Coronary artery (tissue), 2 donors: ENCODE measurements around the gene MED26.

Source experiments
- DNase-seq: peaks from one replicate; pipeline ENCODE4 v3.0.0-alpha.2; 2017; ENCODE audit warnings: low spot score
- H3K27ac ChIP-seq, 2 donors: fragments of 200-600 bp; sonication (generic); one replicate each; pipeline ENCODE4 v1.5.1; 2016 to 2019
- H3K4me3 ChIP-seq: fragments of 200-600 bp; sonication (generic); 2 replicates; pipeline ENCODE4 v1.5.1; 2016; ENCODE audit warnings: mild to moderate bottlenecking, moderate library complexity
- TF ChIP-seq, protein P1 (sequence below): fragments of 200-600 bp; sonication (generic); IDR thresholded peaks from one replicate; pipeline ENCODE4 v1.5.1; 2019; ENCODE audit warnings: antibody characterized with exemption

The MED26 gene

GRCh38 chr19:16541526-16542044 is 86.4 kb downstream of the MED26 start:
- DNase-seq = no peak
- Histone ChIP-seq H3K4me3 (peak overlapping the region; percentile 90), H3K27ac (peak overlapping the region; percentile 80 to 89)
- TF ChIP-seq, protein P1, sequence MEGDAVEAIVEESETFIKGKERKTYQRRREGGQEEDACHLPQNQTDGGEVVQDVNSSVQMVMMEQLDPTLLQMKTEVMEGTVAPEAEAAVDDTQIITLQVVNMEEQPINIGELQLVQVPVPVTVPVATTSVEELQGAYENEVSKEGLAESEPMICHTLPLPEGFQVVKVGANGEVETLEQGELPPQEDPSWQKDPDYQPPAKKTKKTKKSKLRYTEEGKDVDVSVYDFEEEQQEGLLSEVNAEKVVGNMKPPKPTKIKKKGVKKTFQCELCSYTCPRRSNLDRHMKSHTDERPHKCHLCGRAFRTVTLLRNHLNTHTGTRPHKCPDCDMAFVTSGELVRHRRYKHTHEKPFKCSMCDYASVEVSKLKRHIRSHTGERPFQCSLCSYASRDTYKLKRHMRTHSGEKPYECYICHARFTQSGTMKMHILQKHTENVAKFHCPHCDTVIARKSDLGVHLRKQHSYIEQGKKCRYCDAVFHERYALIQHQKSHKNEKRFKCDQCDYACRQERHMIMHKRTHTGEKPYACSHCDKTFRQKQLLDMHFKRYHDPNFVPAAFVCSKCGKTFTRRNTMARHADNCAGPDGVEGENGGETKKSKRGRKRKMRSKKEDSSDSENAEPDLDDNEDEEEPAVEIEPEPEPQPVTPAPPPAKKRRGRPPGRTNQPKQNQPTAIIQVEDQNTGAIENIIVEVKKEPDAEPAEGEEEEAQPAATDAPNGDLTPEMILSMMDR = no peak

- DNase-seq = no peak
- H3K4me3 ChIP-seq = peak overlapping the region; percentile 90
- no peak overlapping the region for H3K27ac ChIP-seq
- TF ChIP-seq, protein P1 = no peak
These were observed 87.1 kb downstream of the MED26 start for GRCh38 chr19:16540948-16541347.

GRCh38 chr19:16537111-16537510 is 90.9 kb downstream of the MED26 start:
- H3K27ac ChIP-seq = no peak overlapping the region
- DNase-seq = no peak
- H3K4me3 ChIP-seq = no peak overlapping the region
- TF ChIP-seq, protein P1 = no peak

DNA sequence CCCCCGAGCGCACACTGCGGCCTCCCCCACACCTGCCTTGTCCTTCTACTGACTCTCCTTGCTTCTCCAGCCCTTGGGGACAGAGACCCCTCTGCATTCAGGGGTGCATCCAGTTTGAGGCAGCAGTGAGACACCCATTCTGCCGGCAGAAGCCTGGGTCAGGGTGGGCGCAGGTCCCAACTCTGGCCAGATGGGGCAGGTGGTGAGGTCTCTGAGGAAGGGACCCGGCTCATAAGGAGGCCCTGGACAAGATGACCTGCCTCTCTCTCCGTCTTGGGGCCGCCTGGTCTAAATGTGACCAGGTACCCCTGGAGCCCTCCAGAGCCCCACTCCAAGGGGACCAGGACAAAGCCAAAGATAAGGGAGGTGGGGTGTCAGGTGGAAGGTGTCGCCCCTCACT is 91.9 kb downstream of the MED26 start:
- H3K4me3 ChIP-seq = no peak overlapping the region
- DNase-seq = no peak
- H3K27ac ChIP-seq = no peak overlapping the region
- TF ChIP-seq, protein P1 = no peak

- no peak overlapping the region for H3K4me3 ChIP-seq
- no peak overlapping the region for H3K27ac ChIP-seq
- DNase-seq = no peak
- TF ChIP-seq, protein P1 = no peak
These were observed 92.6 kb downstream of the MED26 start for GRCh38 chr19:16535381-16535780.

DNA sequence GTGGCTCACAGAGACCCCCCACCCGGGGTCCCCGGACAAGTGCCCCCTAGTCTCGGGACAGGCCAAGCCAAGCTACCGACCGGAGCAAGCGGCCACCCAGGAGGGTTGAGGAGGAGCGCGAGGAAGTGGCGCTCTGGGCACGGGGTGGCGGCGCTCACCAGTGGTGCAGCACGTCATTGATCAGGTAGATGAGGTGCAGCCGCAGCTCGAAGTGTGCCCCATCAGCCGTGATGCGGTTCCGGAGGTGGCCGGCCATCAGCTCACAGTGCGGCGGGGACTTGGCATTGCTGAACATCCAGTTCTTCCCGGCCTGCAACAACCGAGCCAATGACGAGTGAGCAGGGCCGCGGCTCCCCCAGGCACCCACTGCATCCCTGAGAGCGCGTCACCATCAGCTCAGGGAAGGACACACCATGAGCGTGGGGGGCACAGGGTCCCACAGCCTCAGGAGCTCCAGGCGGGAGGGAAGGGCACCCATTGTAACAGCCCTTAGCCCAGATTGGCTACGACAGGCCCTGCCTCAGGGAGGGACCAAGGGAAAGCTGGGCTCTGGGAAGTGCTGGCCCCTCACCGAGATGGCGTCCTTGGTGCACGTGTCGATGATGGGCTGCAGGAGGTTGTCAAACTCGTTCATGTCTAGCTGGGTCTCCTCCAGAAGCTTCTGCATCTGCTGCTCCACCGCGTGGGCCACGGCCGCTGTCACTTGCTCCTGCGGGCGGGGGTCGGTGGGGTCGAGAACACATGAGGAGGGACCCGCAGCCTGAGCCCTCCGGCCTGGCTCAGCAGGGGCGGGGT is 95.4 kb downstream of the MED26 start:
- TF ChIP-seq, protein P1 = no peak
- H3K4me3 ChIP-seq = no peak overlapping the region
- DNase-seq = no peak
- no peak overlapping the region for H3K27ac ChIP-seq

DNA sequence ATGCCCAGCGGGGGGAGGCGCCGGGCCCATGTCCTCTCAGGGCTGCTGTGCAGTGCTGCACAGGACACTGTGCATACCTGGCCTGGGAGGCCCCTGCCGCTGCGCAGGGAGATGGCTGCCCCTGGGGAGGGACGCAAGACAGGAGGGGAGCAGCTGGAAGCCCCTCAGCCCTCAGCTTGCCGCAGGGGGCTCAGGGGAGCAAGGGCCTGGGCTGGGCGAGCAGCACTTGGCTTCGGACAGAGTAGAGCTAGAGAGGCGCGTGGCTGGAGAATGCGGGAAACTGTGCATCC is 96.7 kb downstream of the MED26 start:
- H3K27ac ChIP-seq = no peak overlapping the region
- H3K4me3 ChIP-seq = no peak overlapping the region
- no peak for DNase-seq
- TF ChIP-seq, protein P1 = no peak
